H9 (cell line): ENCODE data around the gene NRROS. TPM values are rescaled to one million over a fixed set of nuclear protein-coding genes. Genes with fewer than 3 reads are reported as not detected.

ENCODE experiments used
- DNase-seq: peaks from one replicate; pipeline ENCODE4 v3.0.0-alpha.2; 2017
- H2AFZ ChIP-seq: one replicate; pipeline ENCODE4 v1.6.1; 2013; ENCODE audit warnings: mild to moderate bottlenecking, low read length, control low read depth, moderate library complexity
- H2AK5ac ChIP-seq: 2 replicates; pipeline ENCODE4 v1.6.1; 2013; ENCODE audit warnings: low read length, control low read depth, mixed read lengths; ENCODE audit not compliant: insufficient read length
- H2BK120ac ChIP-seq: one replicate; pipeline ENCODE4 v1.6.1; 2013; ENCODE audit warnings: low read depth, mild to moderate bottlenecking, low read length, control low read depth, inconsistent platforms; ENCODE audit not compliant: poor library complexity, severe bottlenecking
- H2BK12ac ChIP-seq: 2 replicates; pipeline ENCODE4 v1.6.1; 2013; ENCODE audit warnings: low read length, control low read depth, mixed read lengths, low read depth; ENCODE audit not compliant: insufficient read length
- H2BK15ac ChIP-seq: 2 replicates; pipeline ENCODE4 v1.6.1; 2013; ENCODE audit warnings: low read depth, low read length, control low read depth
- H2BK20ac ChIP-seq: one replicate; pipeline ENCODE4 v1.6.1; 2013; ENCODE audit warnings: low read depth, mild to moderate bottlenecking, low read length, control low read depth, inconsistent platforms; ENCODE audit not compliant: poor library complexity, severe bottlenecking
- H2BK5ac ChIP-seq: 2 replicates; pipeline ENCODE4 v1.6.1; 2013; ENCODE audit warnings: low read length, control low read depth, mixed read lengths; ENCODE audit not compliant: insufficient read length
- H3K14ac ChIP-seq: 2 replicates; pipeline ENCODE4 v1.6.1; 2013; ENCODE audit warnings: low read length, control low read depth; ENCODE audit not compliant: insufficient read depth
- H3K18ac ChIP-seq: 2 replicates; pipeline ENCODE4 v1.6.1; 2013; ENCODE audit warnings: low read depth, mild to moderate bottlenecking, mixed read lengths, low read length, control low read depth; ENCODE audit not compliant: insufficient read length
- H3K23ac ChIP-seq: 2 replicates; pipeline ENCODE4 v1.6.1; 2013; ENCODE audit warnings: low read length, control low read depth, mixed read lengths, low read depth; ENCODE audit not compliant: insufficient read length
- H3K23me2 ChIP-seq: 2 replicates; pipeline ENCODE4 v1.6.1; 2013; ENCODE audit warnings: low read depth, mild to moderate bottlenecking, mixed read lengths, low read length, control low read depth; ENCODE audit not compliant: insufficient read length, poor library complexity, severe bottlenecking
- H3K27ac ChIP-seq: 2 replicates; pipeline ENCODE4 v1.5.1; 2013; ENCODE audit warnings: low read length, control low read depth, mixed read lengths, low read depth; ENCODE audit not compliant: insufficient read length
- H3K27me3 ChIP-seq: 2 replicates; pipeline ENCODE4 v1.6.1; 2013; ENCODE audit warnings: low read length, control low read depth, inconsistent platforms; ENCODE audit not compliant: insufficient read depth
- H3K4ac ChIP-seq: 2 replicates; pipeline ENCODE4 v1.6.1; 2013; ENCODE audit warnings: low read depth, mild to moderate bottlenecking, control low read depth, inconsistent platforms, low read length, moderate library complexity
- H3K4me1 ChIP-seq: 2 replicates; pipeline ENCODE4 v1.6.1; 2013; ENCODE audit warnings: low read length, control low read depth, inconsistent platforms; ENCODE audit not compliant: insufficient read depth
- H3K4me2 ChIP-seq: 2 replicates; pipeline ENCODE4 v1.6.1; 2013; ENCODE audit warnings: low read length, control low read depth, mixed read lengths; ENCODE audit not compliant: insufficient read length, insufficient read depth
- H3K56ac ChIP-seq: 2 replicates; pipeline ENCODE4 v1.6.1; 2013; ENCODE audit warnings: low read depth, mild to moderate bottlenecking, mixed read lengths, low read length, control low read depth; ENCODE audit not compliant: insufficient read length
- H3K79me1 ChIP-seq: 2 replicates; pipeline ENCODE4 v1.6.1; 2013; ENCODE audit warnings: low read depth, mild to moderate bottlenecking, moderate library complexity, low read length, control low read depth, inconsistent platforms; ENCODE audit not compliant: insufficient read depth, poor library complexity, severe bottlenecking
- H3K79me2 ChIP-seq: 2 replicates; pipeline ENCODE4 v1.6.1; 2013; ENCODE audit warnings: low read length, control low read depth, inconsistent platforms; ENCODE audit not compliant: insufficient read depth
- H3K9ac ChIP-seq: 2 replicates; pipeline ENCODE4 v1.6.1; 2013; ENCODE audit warnings: low read length, control low read depth, mixed read lengths; ENCODE audit not compliant: insufficient read length; ENCODE audit errors: extremely low read depth
- H3K9me3 ChIP-seq: one replicate; pipeline ENCODE4 v1.6.1; 2013; ENCODE audit warnings: low read depth, low read length, inconsistent platforms; ENCODE audit not compliant: control insufficient read depth
- H3T11ph ChIP-seq: one replicate; pipeline ENCODE4 v1.6.1; 2013; ENCODE audit warnings: mild to moderate bottlenecking, low read length, control low read depth, inconsistent platforms
- H4K20me1 ChIP-seq: one replicate; pipeline ENCODE4 v1.6.1; 2013; ENCODE audit not compliant: control insufficient read depth, insufficient read length, insufficient read depth
- H4K5ac ChIP-seq: 2 replicates; pipeline ENCODE4 v1.6.1; 2013; ENCODE audit warnings: low read depth, mild to moderate bottlenecking, mixed read lengths, low read length, control low read depth; ENCODE audit not compliant: insufficient read length
- H4K8ac ChIP-seq: replicated peaks from 2 replicates; pipeline ENCODE4 v1.6.1; 2013; ENCODE audit warnings: low read length, control low read depth, mixed read lengths, low read depth; ENCODE audit not compliant: insufficient read length
- H4K91ac ChIP-seq: 2 replicates; pipeline ENCODE4 v1.6.1; 2013; ENCODE audit warnings: low read depth, mild to moderate bottlenecking, moderate library complexity, mixed read lengths, low read length, control low read depth; ENCODE audit not compliant: insufficient read length
- H3K27ac Mint-ChIP-seq, 3 experiments: 2 replicates in 2 of 3; 3 replicates in 1 of 3; pipeline ENCODE4 v1.8.0; 2020 to 2021; ENCODE audit warnings: mixed read lengths in 3 of 3, mild to moderate bottlenecking in 1 of 3, moderate library complexity in 1 of 3
- H3K27me3 Mint-ChIP-seq: 2 replicates; pipeline ENCODE4 v1.8.0; 2021; ENCODE audit warnings: low read depth, mild to moderate bottlenecking, moderate library complexity, mixed read lengths
- H3K36me3 Mint-ChIP-seq, 3 experiments: 2 replicates in 2 of 3; 3 replicates in 1 of 3; pipeline ENCODE4 v1.8.0; 2020 to 2021; ENCODE audit warnings: low read depth in 3 of 3, mixed read lengths in 3 of 3; ENCODE audit not compliant: insufficient read depth in 1 of 3
- H3K4me1 Mint-ChIP-seq, 2 experiments: 2 replicates each; pipeline ENCODE4 v1.8.0; 2020; ENCODE audit warnings: mixed read lengths in 2 of 2
- H3K4me3 Mint-ChIP-seq, 2 experiments: 2 replicates in 1 of 2; 3 replicates in 1 of 2; pipeline ENCODE4 v1.8.0; 2020 to 2021; ENCODE audit warnings: mild to moderate bottlenecking in 2 of 2, mixed read lengths in 2 of 2, moderate library complexity in 1 of 2
- H3K9me3 Mint-ChIP-seq, 2 experiments: 2 replicates in 1 of 2; 3 replicates in 1 of 2; pipeline ENCODE4 v1.8.0; 2020; ENCODE audit warnings: mild to moderate bottlenecking in 2 of 2, mixed read lengths in 2 of 2, moderate library complexity in 1 of 2
- CTCF ChIP-seq: fragments of 200-600 bp; sonication (generic); conservative IDR thresholded peaks from 3 replicates; pipeline ENCODE4 v1.8.0; 2021; ENCODE audit warnings: antibody characterized with exemption, mild to moderate bottlenecking
- WGBS: extraction: QIAGEN DNeasy Blood & Tissue Kit; methylation state at CpG from one replicate; pipeline ENCODE4 v1.1.7; 2013; ENCODE audit warnings: missing lambda C conversion rate, low lambda C conversion rate, mixed read lengths; ENCODE audit not compliant: insufficient read length; ENCODE audit errors: extremely low coverage; 5-methylcytosine and 5-hydroxymethylcytosine counted together
- total RNA-seq: library from RNA; stranded (reverse); gene quantifications from 2 replicates; pipeline ENCODE4 v1.2.1, GENCODE V29; 2021

The NRROS gene
- total RNA-seq, 1 experiment from 2014 or later, result 4.0 TPM

- Histone ChIP-seq H2BK120ac (no peak overlapping the region), H3K9ac (no peak overlapping the region), H3K79me1 (no peaks in the 10 kb centered on the region), H2BK15ac (no peak overlapping the region), H4K20me1 (no peaks in the 10 kb centered on the region), H3K56ac (no peak overlapping the region), H4K91ac (peak overlapping the region; percentile 38), H2AFZ (no peak overlapping the region), H3K9me3 (no peaks in the 10 kb centered on the region), H2BK5ac (no peak overlapping the region), H3K14ac (no peak overlapping the region; the same call in 1 of the 2 replicates), H2AK5ac (no peak overlapping the region), H3K4ac (no peak overlapping the region), H4K5ac (no peak overlapping the region), H3K27ac (no peak overlapping the region), H3K23ac (no peak overlapping the region), H3K23me2 (no peaks in the 10 kb centered on the region), H3T11ph (no peak overlapping the region), H2BK20ac (no peak overlapping the region), H3K79me2 (no peaks in the 10 kb centered on the region; the same call in 1 of the 2 replicates), H3K4me2 (no peak overlapping the region), H3K18ac (peak overlapping the region; percentile 54), H4K8ac (peak overlapping the region; percentile 32), H3K4me1 (peaks cover 10% of the 10 kb centered on the region; the same call in 1 of the 2 replicates), H2BK12ac (no peak overlapping the region), H3K27me3 (no peaks in the 10 kb centered on the region; the same call in 1 of the 2 replicates)
- peaks cover 10% of the 10 kb centered on the region for H3K27me3 Mint-ChIP-seq
- DNase-seq, result no peak
- H3K36me3 Mint-ChIP-seq, result no peaks in the 10 kb centered on the region; a peak in 1 of 7 replicates
- H3K27ac Mint-ChIP-seq, result peak overlapping the region; percentile 42 to 95 (median 47); a peak in 4 of 7 replicates
- WGBS, result no CpG with 5 or more reads among the region's 5 CpGs
- no peak overlapping the region for H3K4me3 Mint-ChIP-seq
- H3K9me3 Mint-ChIP-seq, result no peaks in the 10 kb centered on the region
- H3K4me1 Mint-ChIP-seq, result peaks cover 33 to 47% of the 10 kb centered on the region in 2 experiments
- no peak for TF ChIP-seq CTCF
These were observed 4.3 kb downstream of the NRROS start for GRCh38 chr3:196643761-196644160.
